Type B pancreatic cell (in vitro differentiated cells): Measurements from ENCODE around the gene RS1. TPM values are rescaled to one million over a fixed set of nuclear protein-coding genes. Genes with fewer than 3 reads are reported as not detected.
A peak's percentile ranks its signal among the peaks of the same experiment; 100 is the strongest.

Experiments used
- DNase-seq: peaks from one replicate; pipeline ENCODE4 v3.0.0; 2021; ENCODE audit warnings: mixed read lengths; ENCODE audit not compliant: unreplicated experiment; ENCODE audit errors: extremely low spot score
- H3K27ac Mint-ChIP-seq: 2 replicates; pipeline ENCODE4 v1.8.0; 2021; ENCODE audit warnings: mild to moderate bottlenecking, mixed read lengths
- H3K27me3 Mint-ChIP-seq: 2 replicates; pipeline ENCODE4 v1.8.0; 2021; ENCODE audit warnings: mixed read lengths
- H3K36me3 Mint-ChIP-seq: 2 replicates; pipeline ENCODE4 v1.8.0; 2021; ENCODE audit warnings: mixed read lengths
- H3K4me1 Mint-ChIP-seq: one replicate; pipeline ENCODE4 v1.8.0; 2021; ENCODE audit warnings: mixed read lengths; ENCODE audit not compliant: unreplicated experiment
- H3K4me3 Mint-ChIP-seq: 2 replicates; pipeline ENCODE4 v1.8.0; 2021; ENCODE audit warnings: mild to moderate bottlenecking, mixed read lengths
- H3K9me3 Mint-ChIP-seq: 2 replicates; pipeline ENCODE4 v1.8.0; 2021; ENCODE audit warnings: mixed read lengths
- total RNA-seq: library from RNA; stranded (reverse); gene quantifications from 2 replicates; pipeline ENCODE4 v1.2.1, GENCODE V29; 2021; ENCODE audit warnings: low replicate concordance
- TF ChIP-seq, protein P1 (sequence below): fragments of 200-600 bp; sonication (generic); conservative IDR thresholded peaks from 2 replicates; pipeline ENCODE4 v1.5.0; 2021; ENCODE audit warnings: antibody characterized with exemption, mild to moderate bottlenecking

Gene RS1
- total RNA-seq, 1 donor from 2014 or later: 0.14 TPM

DNA sequence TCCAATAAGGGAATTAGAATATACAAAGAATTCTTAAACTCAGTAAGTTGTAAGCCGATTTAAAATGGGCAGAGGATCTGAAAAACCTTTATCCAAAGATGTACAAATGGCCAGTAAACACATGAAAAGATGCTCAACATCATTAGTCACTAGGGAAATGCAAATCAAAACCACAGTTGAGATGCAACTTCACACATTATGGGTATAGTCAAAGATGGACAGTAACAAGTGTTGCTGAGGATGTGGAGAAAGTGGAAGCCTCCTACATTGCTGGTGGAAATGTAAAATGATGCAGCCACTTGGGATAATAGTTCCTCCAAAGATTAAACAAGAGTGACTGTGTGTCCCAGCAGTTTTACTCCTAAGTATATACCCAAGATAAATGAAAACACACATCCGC, 32.6 kb downstream of the RS1 start:
- Mint-ChIP-seq H3K4me3 (no peak overlapping the region), H3K36me3 (peaks cover 3% of the 10 kb centered on the region), H3K4me1 (no peaks in the 10 kb centered on the region), H3K27ac (no peak overlapping the region), H3K9me3 (peaks cover 3% of the 10 kb centered on the region), H3K27me3 (no peaks in the 10 kb centered on the region)
- no peak for DNase-seq
- TF ChIP-seq, protein P1, sequence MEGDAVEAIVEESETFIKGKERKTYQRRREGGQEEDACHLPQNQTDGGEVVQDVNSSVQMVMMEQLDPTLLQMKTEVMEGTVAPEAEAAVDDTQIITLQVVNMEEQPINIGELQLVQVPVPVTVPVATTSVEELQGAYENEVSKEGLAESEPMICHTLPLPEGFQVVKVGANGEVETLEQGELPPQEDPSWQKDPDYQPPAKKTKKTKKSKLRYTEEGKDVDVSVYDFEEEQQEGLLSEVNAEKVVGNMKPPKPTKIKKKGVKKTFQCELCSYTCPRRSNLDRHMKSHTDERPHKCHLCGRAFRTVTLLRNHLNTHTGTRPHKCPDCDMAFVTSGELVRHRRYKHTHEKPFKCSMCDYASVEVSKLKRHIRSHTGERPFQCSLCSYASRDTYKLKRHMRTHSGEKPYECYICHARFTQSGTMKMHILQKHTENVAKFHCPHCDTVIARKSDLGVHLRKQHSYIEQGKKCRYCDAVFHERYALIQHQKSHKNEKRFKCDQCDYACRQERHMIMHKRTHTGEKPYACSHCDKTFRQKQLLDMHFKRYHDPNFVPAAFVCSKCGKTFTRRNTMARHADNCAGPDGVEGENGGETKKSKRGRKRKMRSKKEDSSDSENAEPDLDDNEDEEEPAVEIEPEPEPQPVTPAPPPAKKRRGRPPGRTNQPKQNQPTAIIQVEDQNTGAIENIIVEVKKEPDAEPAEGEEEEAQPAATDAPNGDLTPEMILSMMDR: no peak

DNA sequence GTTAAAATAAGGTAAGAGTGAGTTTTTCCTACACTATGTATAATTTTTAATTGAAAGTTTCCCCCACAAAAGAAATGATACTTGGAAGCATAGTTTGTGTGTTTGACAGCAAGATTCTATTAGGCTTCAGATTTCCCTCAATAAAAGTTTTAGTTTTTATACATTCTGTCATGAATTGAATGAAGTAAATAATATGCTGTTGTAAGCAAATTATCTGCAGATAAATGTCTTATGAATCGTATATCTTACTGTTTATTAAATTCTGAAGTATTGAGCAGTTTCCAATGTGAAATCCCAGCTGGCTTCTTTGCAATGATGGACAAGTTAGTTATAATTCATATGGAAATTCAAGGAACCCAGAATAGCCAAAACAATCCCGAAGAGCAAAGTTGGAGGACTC, 33.5 kb downstream of the RS1 start:
- no peak overlapping the region for H3K27ac Mint-ChIP-seq
- peaks cover 3% of the 10 kb centered on the region for H3K9me3 Mint-ChIP-seq
- DNase-seq: no peak
- H3K4me1 Mint-ChIP-seq: no peaks in the 10 kb centered on the region
- no peaks in the 10 kb centered on the region for H3K27me3 Mint-ChIP-seq
- no peak overlapping the region for H3K4me3 Mint-ChIP-seq
- TF ChIP-seq, protein P1: no peak
- H3K36me3 Mint-ChIP-seq: peaks cover 3% of the 10 kb centered on the region

GRCh38 chrX:18630934-18631333, 41.0 kb downstream of the RS1 start:
- Mint-ChIP-seq H3K27ac (peak overlapping the region; percentile 29), H3K9me3 (no peaks in the 10 kb centered on the region), H3K27me3 (no peaks in the 10 kb centered on the region), H3K36me3 (peaks cover 7% of the 10 kb centered on the region), H3K4me1 (no peaks in the 10 kb centered on the region), H3K4me3 (no peak overlapping the region)
- no peak for DNase-seq
- TF ChIP-seq, protein P1: no peak

- Mint-ChIP-seq H3K27me3 (no peaks in the 10 kb centered on the region), H3K9me3 (no peaks in the 10 kb centered on the region), H3K4me1 (peaks cover 4% of the 10 kb centered on the region)
These were observed 47.3 kb downstream of the RS1 start for GRCh38 chrX:18624599-18624998.

DNA sequence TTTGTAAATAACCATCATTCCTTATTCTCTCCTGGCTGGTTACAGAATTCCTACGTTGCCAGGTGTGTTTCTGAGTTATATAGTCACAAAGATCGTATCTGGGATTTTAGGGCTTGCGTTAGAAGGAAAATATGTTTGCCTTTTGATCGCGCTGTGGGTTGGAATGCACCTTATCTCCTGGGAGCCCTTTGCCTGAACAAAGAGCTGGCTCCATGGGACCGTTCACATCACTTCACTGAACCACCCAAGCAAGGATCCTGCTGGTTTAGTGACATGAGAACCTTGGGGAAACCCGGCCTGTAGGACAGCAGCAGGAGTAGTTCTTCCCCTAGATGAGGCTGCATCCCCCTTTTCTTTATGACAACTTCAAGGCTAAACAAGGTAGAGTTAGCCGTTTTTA, 51.6 kb downstream of the RS1 start:
- no peak overlapping the region for H3K4me3 Mint-ChIP-seq
- TF ChIP-seq, protein P1: no peak
- peak overlapping the region; percentile 70 for H3K27ac Mint-ChIP-seq
- no peaks in the 10 kb centered on the region for H3K27me3 Mint-ChIP-seq
- H3K9me3 Mint-ChIP-seq: no peaks in the 10 kb centered on the region
- H3K4me1 Mint-ChIP-seq: peaks cover 8% of the 10 kb centered on the region
- H3K36me3 Mint-ChIP-seq: peaks cover 13% of the 10 kb centered on the region
- DNase-seq: no peak

More at GRCh38 chrX:18624599-18624998, 47.3 kb downstream of the RS1 start:
- no peak overlapping the region for H3K27ac Mint-ChIP-seq
- H3K4me3 Mint-ChIP-seq: no peak overlapping the region
- TF ChIP-seq, protein P1: no peak
- DNase-seq: no peak
- H3K36me3 Mint-ChIP-seq: peaks cover 9% of the 10 kb centered on the region

DNA sequence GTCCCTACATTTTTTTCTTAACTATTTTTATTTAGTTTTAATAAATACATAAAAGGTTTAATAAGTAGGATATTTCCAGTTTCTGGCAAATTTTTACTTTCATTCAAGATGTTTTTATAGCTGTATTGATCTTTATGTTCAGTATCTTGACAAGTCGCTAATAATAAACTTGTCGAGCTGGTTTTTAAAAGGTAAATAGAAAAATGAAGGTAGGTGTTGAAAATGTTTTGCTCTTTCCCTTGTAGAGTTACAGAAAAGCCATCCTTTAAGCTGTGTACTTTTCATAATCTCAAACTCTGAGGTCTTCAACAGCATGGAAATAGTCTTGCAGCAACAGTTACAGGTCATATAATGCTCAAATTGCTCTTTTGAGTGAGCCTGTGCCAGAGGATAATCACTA, 52.6 kb downstream of the RS1 start:
- Mint-ChIP-seq H3K27me3 (no peaks in the 10 kb centered on the region), H3K36me3 (peaks cover 13% of the 10 kb centered on the region), H3K27ac (peak overlapping the region; percentile 70), H3K4me3 (peak overlapping the region; percentile 5), H3K9me3 (no peaks in the 10 kb centered on the region), H3K4me1 (peaks cover 8% of the 10 kb centered on the region)
- TF ChIP-seq, protein P1: no peak
- DNase-seq: no peak
